HG02678 (cell line): Measurements from ENCODE around the gene SPIRE2.
"Not testable (repeated sequence)": the region's sequence is repeated elsewhere in the genome, so short reads cannot be mapped to it uniquely, and the experiment has no call there.

Experiments used
- ATAC-seq: cut with Tn5 transposase; IDR thresholded peaks from one replicate; pipeline ENCODE4 v1.9.1; 2021; ENCODE audit warnings: mild to moderate bottlenecking, moderate library complexity; ENCODE audit not compliant: unreplicated experiment

Gene SPIRE2

GRCh38 chr16:89912143-89912542 lies 83.9 kb downstream of the SPIRE2 start:
- no peak for ATAC-seq

GRCh38 chr16:89912627-89913026 lies 84.4 kb downstream of the SPIRE2 start:
- ATAC-seq: no peak

- no peak for ATAC-seq
Measured at GRCh38 chr16:89913408-89914387, 85.4 kb downstream of the SPIRE2 start.

- ATAC-seq: not testable (repeated sequence)
Measured at GRCh38 chr16:89914642-89915285, 86.5 kb downstream of the SPIRE2 start.

GRCh38 chr16:89915303-89916232 lies 87.3 kb downstream of the SPIRE2 start:
- no peak for ATAC-seq

- ATAC-seq: peak; percentile 86
Measured at GRCh38 chr16:89917773-89918452, 89.6 kb downstream of the SPIRE2 start.

- ATAC-seq: no peak
Measured at GRCh38 chr16:89918453-89919347, 90.4 kb downstream of the SPIRE2 start, which contains the start of gene MC1R. MC1R (plus strand) TSS chr16:89918862; CDS start chr16:89919259, 397 bp downstream.

GRCh38 chr16:89919535-89920406 lies 91.5 kb downstream of the SPIRE2 start:
- ATAC-seq: no peak

- ATAC-seq: no peak
Measured at GRCh38 chr16:89920723-89921122, 92.4 kb downstream of the SPIRE2 start.
